GM18511 (cell line): ENCODE measurements around the gene SEPTIN1.
"Not testable (repeated sequence)": the region's sequence is repeated elsewhere in the genome, so short reads cannot be mapped to it uniquely, and the experiment has no call there.

Experiments
- ATAC-seq: cut with Tn5 transposase; IDR thresholded peaks from one replicate; pipeline ENCODE4 v1.9.1; 2021; ENCODE audit warnings: mild to moderate bottlenecking, moderate library complexity; ENCODE audit not compliant: unreplicated experiment

Gene SEPTIN1

DNA sequence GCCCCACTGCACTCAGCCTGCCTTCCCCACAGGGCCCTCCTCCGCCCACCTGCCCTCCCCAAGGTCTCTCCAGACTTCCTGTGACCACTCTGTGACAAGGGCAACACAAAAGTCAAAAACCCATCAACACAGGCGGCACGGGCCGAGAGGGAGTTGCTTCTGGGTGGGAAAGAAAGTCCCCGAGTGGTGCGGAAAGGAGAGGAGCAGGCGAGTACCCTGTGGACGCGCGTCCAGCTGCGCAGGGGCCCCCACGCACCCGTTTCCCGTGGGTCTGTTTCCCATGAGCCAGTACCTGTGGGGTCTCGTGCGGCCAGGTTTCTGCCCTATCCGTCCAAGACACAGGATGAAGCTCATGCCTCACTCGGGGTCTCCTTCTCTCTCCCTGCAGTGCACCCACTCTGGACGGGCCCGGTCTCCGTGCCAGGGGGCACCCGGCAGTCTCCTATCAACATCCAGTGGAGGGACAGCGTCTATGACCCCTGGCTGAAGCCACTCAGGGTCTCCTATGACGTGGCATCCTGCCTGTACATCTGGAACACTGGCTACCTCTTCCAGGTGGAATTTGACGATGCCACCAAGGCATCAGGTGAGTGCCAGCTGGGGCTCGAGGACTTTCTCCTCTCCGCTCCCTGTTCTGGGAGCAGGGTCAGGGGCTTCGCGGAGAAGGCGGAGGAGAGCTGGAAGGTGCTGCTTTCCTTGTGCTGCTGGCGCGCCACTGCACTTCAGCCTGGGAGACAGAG, 39.4 kb downstream of the SEPTIN1 start:
- no peak for ATAC-seq

DNA sequence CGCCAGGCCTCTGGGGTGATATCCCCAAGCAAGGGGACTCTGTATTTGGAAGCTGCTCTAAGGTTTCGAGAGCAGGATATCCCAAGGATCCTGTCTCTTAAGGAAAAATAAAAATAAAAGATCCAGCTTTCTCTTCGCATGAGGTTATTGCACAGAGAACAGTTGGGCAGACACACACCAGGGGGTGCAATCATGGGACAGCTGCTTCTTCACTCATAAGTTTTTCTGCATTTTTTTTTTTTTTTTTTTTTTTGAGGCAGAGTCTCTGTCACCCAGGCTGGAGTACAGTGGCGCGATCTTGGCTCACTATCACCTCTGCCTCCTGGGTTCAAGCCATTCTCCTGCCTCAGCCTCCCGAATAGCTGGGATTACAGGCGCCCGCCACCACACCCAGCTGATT, 40.4 kb downstream of the SEPTIN1 start:
- ATAC-seq: not testable (repeated sequence)

DNA sequence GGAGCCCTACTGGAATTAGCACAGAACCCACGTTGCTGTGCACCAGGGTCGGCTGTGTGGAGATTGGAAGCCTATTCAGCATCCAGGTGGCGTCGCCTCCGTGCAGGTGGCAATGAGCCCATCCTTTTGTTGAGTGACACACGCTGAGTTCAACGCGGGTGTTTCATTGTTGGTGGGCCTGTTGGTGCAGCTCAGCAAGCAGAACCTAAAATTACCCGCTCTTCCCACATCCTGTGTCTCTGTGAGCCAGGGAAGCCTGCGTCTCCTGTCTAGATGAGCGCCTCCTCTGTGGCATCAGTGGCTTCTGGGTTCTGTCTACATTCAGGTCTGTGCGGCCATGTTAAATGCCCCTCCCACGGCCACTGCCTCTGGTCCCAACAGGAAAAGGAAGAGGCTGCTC, 41.7 kb downstream of the SEPTIN1 start:
- ATAC-seq: no peak

DNA sequence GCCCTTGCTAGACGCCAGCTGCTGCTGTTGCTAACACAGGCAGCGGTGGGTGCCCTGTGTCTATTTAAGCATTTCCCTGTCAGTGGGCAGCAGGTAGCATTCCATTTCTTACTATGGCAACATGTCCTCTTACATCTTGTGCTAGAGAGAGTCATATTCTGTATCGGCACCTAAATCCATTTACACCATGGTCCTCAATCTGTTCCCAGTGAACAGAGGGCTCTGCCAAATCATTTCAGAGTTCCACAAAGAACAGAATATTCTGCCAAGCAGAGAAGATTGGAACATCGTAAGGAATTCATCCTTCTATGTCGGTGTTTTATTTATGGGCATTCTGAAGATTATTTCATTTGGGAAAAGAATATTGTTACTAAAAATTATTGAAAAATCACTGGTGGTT, 43.6 kb downstream of the SEPTIN1 start:
- ATAC-seq: not testable (repeated sequence)

DNA sequence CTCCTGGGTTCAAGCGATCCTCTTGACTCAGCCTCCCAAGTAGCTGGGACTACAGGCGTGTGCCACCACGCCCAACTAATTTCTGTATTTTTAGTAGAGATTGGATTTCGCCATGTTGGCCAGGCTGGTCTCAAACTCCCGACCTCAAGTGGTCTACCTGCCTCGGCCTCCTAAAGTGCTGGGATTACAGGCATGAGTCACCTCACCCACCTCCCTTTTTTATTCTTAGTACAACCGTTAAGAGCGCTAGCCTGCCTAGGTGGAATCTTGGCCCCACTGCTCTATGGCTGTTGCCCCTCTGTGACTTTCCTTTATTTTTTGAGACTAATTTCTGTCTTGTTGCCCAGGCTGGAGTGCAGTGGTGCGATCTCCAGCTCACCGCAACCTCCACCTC, 44.4 kb downstream of the SEPTIN1 start:
- ATAC-seq: not testable (repeated sequence)

DNA sequence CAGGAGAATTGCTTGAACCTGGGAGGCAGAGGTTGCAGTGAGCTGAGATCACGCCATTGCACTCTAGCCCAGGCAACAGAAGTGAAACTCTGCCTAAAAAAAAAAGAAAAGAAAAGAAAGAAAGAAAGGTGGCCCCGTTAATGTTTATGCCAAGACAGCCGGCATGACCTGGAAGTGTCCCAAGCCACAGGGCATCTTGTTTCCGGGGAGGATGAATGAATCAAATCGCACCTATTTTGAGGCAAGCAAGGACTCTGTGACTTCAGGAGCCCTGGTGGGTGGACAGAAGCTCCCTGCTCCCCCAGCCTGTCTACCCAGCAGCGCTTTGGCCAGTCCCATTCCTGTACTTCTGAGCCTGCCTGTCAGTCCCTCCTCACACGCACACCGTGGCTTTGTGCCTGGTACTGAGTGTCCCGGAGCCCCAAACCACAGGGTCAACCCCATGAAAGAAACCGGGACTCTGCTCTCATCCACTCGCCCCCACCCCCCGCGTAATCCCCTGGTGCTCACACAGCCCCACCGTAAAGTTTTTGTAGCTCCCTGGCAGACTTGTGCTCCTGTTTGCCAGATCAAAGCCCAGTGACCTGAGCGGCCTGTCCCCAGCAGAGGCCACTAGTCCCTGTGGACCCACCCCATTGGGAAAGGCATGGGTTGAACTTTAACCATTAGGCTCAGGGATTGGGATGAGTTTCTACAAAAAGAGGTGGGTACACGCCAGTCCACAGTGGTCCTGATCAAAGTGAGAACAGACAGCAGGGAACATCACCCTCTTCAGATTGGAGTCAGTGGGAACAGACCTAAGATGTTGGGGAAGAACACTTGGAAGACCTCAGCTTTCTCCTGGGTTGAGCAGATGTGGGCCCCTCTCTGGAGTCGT, 46.5 kb downstream of the SEPTIN1 start:
- peak; percentile 23 for ATAC-seq

DNA sequence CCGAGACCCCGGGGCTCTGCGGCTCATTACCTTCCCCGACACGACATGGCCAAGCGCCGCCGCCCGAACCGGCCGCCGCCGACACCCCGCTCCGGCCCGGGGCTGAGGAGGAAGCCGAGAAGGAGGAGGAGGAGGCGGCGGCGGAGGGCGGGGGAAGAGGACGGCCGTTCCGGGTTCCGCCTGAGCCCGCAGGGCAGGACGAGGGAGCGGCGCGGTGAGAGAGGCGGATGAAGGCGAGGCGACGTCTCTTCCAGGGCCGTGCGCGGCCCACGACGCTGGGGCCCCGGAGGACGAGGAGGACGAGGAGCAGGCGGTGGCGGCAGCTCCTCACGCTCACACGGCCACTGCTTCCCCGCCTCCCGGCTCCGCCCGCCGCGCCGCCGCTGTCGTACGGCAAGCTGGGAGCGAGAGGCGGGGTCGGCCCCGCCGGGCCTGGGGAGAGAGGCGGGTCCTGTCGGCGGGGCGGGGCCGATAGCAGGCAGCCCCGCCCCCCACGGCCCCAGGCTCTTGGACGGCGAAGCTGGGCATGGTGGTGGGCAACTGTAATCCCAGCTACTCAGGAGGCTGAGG, 47.2 kb downstream of the SEPTIN1 start:
- peak; percentile 74 for ATAC-seq

DNA sequence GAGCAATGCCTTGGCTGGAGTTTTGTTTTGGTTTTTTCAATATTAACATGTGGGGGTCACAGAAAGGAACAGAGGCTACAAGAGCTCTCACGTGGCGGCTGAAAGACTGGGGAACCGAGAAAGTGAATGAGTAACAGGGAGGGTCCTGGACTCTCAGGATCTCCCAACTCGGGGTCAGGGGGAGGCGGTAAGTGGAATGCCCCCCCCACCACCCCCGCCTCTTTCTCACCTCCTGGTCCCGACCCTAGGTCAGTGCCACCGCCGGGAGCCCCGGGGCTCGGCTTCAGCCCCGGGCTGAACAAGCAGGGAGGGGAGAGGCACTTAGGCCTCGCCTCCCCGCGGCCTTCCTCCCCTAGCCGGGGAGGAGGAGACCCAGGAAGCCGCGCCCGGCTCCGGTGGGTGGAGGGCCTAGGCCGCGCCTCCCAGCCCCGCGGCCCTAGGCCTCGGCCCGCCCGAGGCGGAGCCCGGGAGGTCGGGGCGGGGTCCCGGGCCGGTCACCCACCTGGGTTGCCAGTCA, 47.8 kb downstream of the SEPTIN1 start:
- peak; percentile 88 for ATAC-seq
